ENCODE measurements around the gene ZNF621. TPM values are rescaled to one million over a fixed set of nuclear protein-coding genes. Genes with fewer than 3 reads are reported as not detected.

ZNF621 gene
- total RNA-seq, 2 donors from 2014 or later = 27.1 to 35.6 TPM

- no peak for TF ChIP-seq CTCF (IDR thresholded peaks at IDR 0.05)
- Histone ChIP-seq H3K27ac (no peak overlapping the region), H3K4me1 (ENCODE audit: control insufficient read depth in 1 of 2, low read depth in 2 of 2) (peaks cover 6 to 17% of the 10 kb centered on the region in 2 donors), H3K4me3 (no peak overlapping the region), H3K27me3 (replicated peaks; ENCODE audit: insufficient read depth) (no peaks in the 10 kb centered on the region), H3K9me3 (no peaks in the 10 kb centered on the region), H3K36me3 (peaks cover under 1% of the 10 kb centered on the region)
- no peak for ATAC-seq (ENCODE audit: insufficient number of reproducible peaks, low FRiP score, low read depth)
- no peak for DNase-seq (ENCODE audit: low spot score)
These were observed 3.5 kb upstream of the ZNF621 start for GRCh38 chr3:40521254-40521653.

- Histone ChIP-seq H3K27ac (peak overlapping the region; percentile 86 to 90), H3K4me3 (peak overlapping the region; percentile 89), H3K4me1 (ENCODE audit: control insufficient read depth in 1 of 2, low read depth in 2 of 2) (peaks cover 6 to 23% of the 10 kb centered on the region in 2 donors), H3K27me3 (replicated peaks; ENCODE audit: insufficient read depth) (no peaks in the 10 kb centered on the region), H3K36me3 (peaks cover 9% of the 10 kb centered on the region), H3K9me3 (no peaks in the 10 kb centered on the region)
- DNase-seq (ENCODE audit: low spot score) (no peak), ATAC-seq (ENCODE audit: insufficient number of reproducible peaks, low FRiP score, low read depth) (no peak)
- no peak for TF ChIP-seq CTCF (IDR thresholded peaks at IDR 0.05)
These were observed 979 bp upstream of the ZNF621 start for GRCh38 chr3:40523781-40524180.

- no peak for TF ChIP-seq CTCF (IDR thresholded peaks at IDR 0.05)
- DNase-seq (ENCODE audit: low spot score) (no peak), ATAC-seq (ENCODE audit: insufficient number of reproducible peaks, low FRiP score, low read depth) (peak; percentile 24)
- no peaks in the 10 kb centered on the region for H3K9me3 ChIP-seq
- peak overlapping the region; percentile 86 to 90 for H3K27ac ChIP-seq
- peak overlapping the region; percentile 89 for H3K4me3 ChIP-seq
- peaks cover 6 to 23% of the 10 kb centered on the region in 2 donors for H3K4me1 ChIP-seq (ENCODE audit: control insufficient read depth in 1 of 2, low read depth in 2 of 2)
- peaks cover 13% of the 10 kb centered on the region for H3K36me3 ChIP-seq
- H3K27me3 ChIP-seq (replicated peaks; ENCODE audit: insufficient read depth) = no peaks in the 10 kb centered on the region
These were observed 565 bp upstream of the ZNF621 start for GRCh38 chr3:40524222-40524567.

- Histone ChIP-seq H3K27ac (no peak overlapping the region), H3K36me3 (peaks cover 51% of the 10 kb centered on the region), H3K9me3 (peaks cover 15% of the 10 kb centered on the region), H3K4me3 (no peak overlapping the region), H3K4me1 (ENCODE audit: control insufficient read depth in 1 of 2, low read depth in 2 of 2) (peaks cover 6 to 23% of the 10 kb centered on the region in 2 donors), H3K27me3 (replicated peaks; ENCODE audit: insufficient read depth) (no peaks in the 10 kb centered on the region)
- no peak for TF ChIP-seq CTCF (IDR thresholded peaks at IDR 0.05)
- DNase-seq (ENCODE audit: low spot score) (no peak), ATAC-seq (ENCODE audit: insufficient number of reproducible peaks, low FRiP score, low read depth) (no peak)
These were observed 3.7 kb downstream of the ZNF621 start for GRCh38 chr3:40528426-40528825.

- no peaks in the 10 kb centered on the region for H3K4me1 ChIP-seq (ENCODE audit: control insufficient read depth in 1 of 2, low read depth in 2 of 2)
- peaks cover 70% of the 10 kb centered on the region for H3K36me3 ChIP-seq
- DNase-seq (ENCODE audit: low spot score) (no peak), ATAC-seq (ENCODE audit: insufficient number of reproducible peaks, low FRiP score, low read depth) (no peak)
- H3K27ac ChIP-seq = no peak overlapping the region
- no peak for TF ChIP-seq CTCF (IDR thresholded peaks at IDR 0.05)
- no peak overlapping the region for H3K4me3 ChIP-seq
- peaks cover 24% of the 10 kb centered on the region for H3K9me3 ChIP-seq
- no peaks in the 10 kb centered on the region for H3K27me3 ChIP-seq (replicated peaks; ENCODE audit: insufficient read depth)
These were observed 7.5 kb downstream of the ZNF621 start for GRCh38 chr3:40532252-40532651.

Data from thoracic aorta (tissue), 2 donors.